GM20000 (cell line): ENCODE results near the gene RHBDF1.

Source experiments
- DNase-seq: peaks from one replicate; pipeline ENCODE4 v3.0.0; 2012; ENCODE audit warnings: low spot score
- CTCF ChIP-seq: IDR thresholded peaks from 2 replicates; pipeline ENCODE4 v1.5.1; 2012; ENCODE audit warnings: mild to moderate bottlenecking, control low read depth; ENCODE audit errors: extremely low read depth, missing control alignments

Gene RHBDF1

GRCh38 chr16:63998-64913 is 8.2 kb downstream of the RHBDF1 start:
- TF ChIP-seq CTCF = no peak
- no peak for DNase-seq

GRCh38 chr16:63466-63865 is 9.0 kb downstream of the RHBDF1 start:
- DNase-seq = no peak
- no peak for TF ChIP-seq CTCF

GRCh38 chr16:62968-63391 is 9.5 kb downstream of the RHBDF1 start:
- TF ChIP-seq CTCF = no peak

GRCh38 chr16:62283-62967 is 10.0 kb downstream of the RHBDF1 start:
- TF ChIP-seq CTCF = no peak
- no peak for DNase-seq

More at GRCh38 chr16:62968-63391, 9.5 kb downstream of the RHBDF1 start:
- DNase-seq = no peak

GRCh38 chr16:61879-62281 is 10.6 kb downstream of the RHBDF1 start:
- no peak for TF ChIP-seq CTCF
- no peak for DNase-seq

- no peak for DNase-seq
- no peak for TF ChIP-seq CTCF
These were observed 11.2 kb downstream of the RHBDF1 start for GRCh38 chr16:60929-61878.
